GM20000 (cell line): ENCODE results near the gene MYH14.

Experiments
- DNase-seq: peaks from one replicate; pipeline ENCODE4 v3.0.0; 2012; ENCODE audit warnings: low spot score
- TF ChIP-seq, protein P1 (sequence below): IDR thresholded peaks from 2 replicates; pipeline ENCODE4 v1.5.1; 2012; ENCODE audit warnings: mild to moderate bottlenecking, control low read depth; ENCODE audit errors: extremely low read depth, missing control alignments

Gene MYH14

GRCh38 chr19:50171752-50172151, 31.7 kb upstream of the MYH14 start:
- no peak for DNase-seq
- TF ChIP-seq, protein P1, sequence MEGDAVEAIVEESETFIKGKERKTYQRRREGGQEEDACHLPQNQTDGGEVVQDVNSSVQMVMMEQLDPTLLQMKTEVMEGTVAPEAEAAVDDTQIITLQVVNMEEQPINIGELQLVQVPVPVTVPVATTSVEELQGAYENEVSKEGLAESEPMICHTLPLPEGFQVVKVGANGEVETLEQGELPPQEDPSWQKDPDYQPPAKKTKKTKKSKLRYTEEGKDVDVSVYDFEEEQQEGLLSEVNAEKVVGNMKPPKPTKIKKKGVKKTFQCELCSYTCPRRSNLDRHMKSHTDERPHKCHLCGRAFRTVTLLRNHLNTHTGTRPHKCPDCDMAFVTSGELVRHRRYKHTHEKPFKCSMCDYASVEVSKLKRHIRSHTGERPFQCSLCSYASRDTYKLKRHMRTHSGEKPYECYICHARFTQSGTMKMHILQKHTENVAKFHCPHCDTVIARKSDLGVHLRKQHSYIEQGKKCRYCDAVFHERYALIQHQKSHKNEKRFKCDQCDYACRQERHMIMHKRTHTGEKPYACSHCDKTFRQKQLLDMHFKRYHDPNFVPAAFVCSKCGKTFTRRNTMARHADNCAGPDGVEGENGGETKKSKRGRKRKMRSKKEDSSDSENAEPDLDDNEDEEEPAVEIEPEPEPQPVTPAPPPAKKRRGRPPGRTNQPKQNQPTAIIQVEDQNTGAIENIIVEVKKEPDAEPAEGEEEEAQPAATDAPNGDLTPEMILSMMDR, result no peak

DNA sequence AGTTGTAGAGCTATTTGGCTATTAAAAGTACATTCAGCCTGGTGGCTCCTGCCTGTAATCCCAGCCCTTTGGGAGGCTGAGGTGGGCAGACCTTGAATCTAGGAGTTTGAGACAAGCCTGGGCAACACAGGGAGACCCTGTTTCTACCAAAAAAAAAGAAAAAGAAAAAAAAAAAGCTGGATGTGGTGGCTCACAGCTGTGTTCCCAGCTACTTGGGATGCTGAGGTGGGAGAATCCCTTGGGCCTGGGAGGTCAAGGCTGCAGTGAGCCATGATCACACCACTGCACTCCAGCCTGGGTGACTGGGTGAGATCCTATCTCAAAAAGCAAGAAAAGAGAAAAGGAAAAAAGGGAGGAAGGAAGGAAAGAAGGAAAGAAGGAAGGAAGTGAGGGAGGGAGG, 30.7 kb upstream of the MYH14 start:
- no peak for DNase-seq
- TF ChIP-seq, protein P1, result no peak

GRCh38 chr19:50173127-50173526, 30.3 kb upstream of the MYH14 start:
- no peak for DNase-seq
- TF ChIP-seq, protein P1, result no peak

DNA sequence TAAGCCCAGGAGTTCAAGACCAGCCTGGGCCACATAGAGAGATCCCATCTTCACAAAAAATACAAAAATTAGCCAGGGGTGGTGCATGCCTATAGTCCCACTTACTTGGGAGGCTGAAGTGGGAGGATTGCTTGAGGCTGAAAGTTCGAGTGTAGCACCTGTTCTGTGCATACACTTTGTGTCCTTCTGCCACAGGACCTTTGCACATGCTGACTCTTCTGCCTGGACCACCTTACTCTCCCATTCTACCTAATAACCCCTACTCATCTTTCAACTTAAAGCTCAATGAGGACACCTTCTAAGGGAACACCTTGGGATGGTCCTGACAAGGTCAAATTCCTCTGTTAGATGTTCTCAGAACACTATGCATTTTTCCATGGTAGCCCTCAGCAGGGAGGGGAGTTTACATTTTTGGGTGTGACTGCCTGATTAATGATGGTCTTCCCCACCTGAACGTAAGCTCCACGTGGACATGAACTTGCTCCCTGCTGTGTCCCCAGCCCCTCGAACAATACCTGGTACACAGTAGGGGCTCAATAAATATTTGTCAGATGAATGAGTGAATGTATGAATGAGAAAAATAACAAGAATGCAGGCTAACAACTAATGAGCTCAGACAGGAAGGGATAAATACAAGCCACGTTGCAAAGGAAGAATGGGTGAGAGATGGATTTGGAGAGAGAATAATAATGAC, 29.2 kb upstream of the MYH14 start:
- TF ChIP-seq, protein P1, result no peak
- DNase-seq, result no peak

DNA sequence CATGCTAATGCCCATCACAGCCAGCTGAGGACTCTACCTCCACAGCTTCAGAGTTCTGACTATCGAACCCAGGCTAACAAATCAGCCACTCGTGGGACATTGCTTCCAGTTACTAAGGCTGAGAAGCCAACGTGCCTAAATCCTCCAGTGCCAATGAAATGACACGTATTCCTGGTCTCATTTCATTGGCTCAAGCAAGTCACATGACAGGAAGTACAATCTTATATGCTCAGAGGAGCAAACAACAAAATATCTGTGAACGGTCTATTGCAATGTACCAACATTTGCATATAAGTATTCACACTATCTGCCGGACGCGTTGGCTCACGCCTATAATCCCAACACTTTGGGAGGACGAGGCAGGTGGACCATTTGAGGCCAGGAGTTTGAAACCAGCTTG, 27.5 kb upstream of the MYH14 start:
- no peak for DNase-seq
- TF ChIP-seq, protein P1, result no peak

DNA sequence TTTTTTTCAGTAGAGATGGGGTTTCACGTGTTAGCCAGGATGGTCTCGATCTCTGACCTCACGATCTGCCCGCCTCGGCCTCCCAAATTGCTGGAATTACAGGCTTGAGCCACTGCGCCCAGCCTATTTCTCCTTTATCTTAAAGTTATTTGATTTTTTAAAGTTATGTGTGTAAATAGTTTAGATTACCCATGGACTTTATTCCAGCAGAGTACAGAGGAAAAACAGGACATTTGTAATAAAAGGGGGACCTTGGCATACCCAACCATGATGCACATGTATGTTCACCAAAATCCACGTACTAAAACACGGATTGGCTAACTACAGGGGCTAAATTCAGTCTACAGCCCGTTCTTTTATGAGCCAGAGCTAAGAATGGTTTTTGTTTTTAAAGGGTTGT, 26.6 kb upstream of the MYH14 start:
- TF ChIP-seq, protein P1, result no peak
- DNase-seq, result no peak

- no peak for DNase-seq
- TF ChIP-seq, protein P1, result no peak
Observed at GRCh38 chr19:50178320-50178719, 25.1 kb upstream of the MYH14 start.
